ENCODE data around the gene CEP112. TPM values are rescaled to one million over a fixed set of nuclear protein-coding genes. Genes with fewer than 3 reads are reported as not detected.

CEP112 gene
- total and polyA plus RNA-seq, 10 of the 15 experiments (the other 5 are each of a cell fraction or from before 2014, with no cell fraction given), result 0.11 to 3.8 (median 0.32) TPM; not detected in 1

DNA sequence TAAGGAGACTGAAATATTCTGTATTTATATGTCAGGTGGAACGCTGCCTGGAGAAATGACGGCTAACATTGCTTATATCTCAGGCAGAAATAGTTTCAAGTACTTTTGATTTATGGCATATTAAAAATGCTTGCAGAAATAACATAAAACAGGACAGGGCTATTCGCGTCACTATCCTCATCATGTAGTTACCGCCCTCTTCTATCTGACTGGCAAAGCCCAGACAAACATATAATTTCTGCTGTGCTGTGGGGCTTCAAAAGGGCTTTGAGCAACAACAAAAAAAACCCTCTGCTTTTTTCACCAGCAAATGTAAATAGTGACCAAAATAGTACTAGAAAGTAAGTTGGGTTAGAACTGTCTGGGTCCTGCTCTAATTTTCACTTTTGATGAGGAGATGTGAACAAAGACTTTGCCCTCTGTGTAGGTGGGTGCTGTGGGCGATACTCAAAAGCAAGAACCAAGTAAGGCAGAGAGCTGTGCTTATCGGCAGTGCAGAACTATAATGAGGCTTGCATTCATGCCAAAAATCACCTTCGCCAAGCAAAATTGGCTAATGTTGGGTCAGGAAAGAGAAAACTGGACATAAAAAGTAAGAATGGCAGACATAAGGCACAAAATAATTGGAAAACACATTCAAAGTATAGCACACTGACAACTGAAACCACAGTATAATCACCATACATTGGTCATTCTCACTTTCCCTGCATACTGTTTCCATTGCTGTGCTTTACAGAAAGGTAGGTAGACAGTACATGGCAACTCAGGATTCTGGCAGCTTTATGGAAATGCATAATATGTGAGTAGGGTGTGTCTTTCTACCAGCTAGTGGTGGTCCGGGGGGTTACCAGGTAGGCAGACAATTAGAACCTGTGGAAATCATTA is 479.3 kb downstream of the CEP112 start (continued):
- TF ChIP-seq NR2C1 (IDR thresholded peaks at IDR 0.05) (no peak), PRDM15 (CRISPR knock-in tag; IDR thresholded peaks at IDR 0.05) (no peak), SREBF1 (IDR thresholded peaks at IDR 0.05; ENCODE audit: low read length) (no peak), MEF2B (IDR thresholded peaks at IDR 0.05; ENCODE audit: partially characterized antibody, poor library complexity, severe bottlenecking) (peak; percentile 87), SPI1 (IDR thresholded peaks at IDR 0.05; ENCODE audit: borderline replicate concordance, insufficient read depth, low read depth, low read length) (no peak), ASH2L (IDR thresholded peaks at IDR 0.05; ENCODE audit: borderline replicate concordance, low read depth) (no peak), ZSCAN29 (IDR thresholded peaks at IDR 0.05) (0 out of 2 replicates have a peak, but pooled peaks have one; percentile 51), BHLHE40 (IDR thresholded peaks at IDR 0.05; ENCODE audit: borderline replicate concordance in 1 of 2, low read depth in 2 of 2, low read length in 1 of 2) (0 out of 4 replicates have a peak, but pooled peaks of 1 of the 2 experiments have one; percentile 12), MYB (IDR thresholded peaks at IDR 0.05; ENCODE audit: borderline replicate concordance, low read depth, low read length) (no peak), RB1 (IDR thresholded peaks at IDR 0.05; ENCODE audit: borderline replicate concordance) (no peak), CREB1 (IDR thresholded peaks at IDR 0.05; ENCODE audit: low read depth) (no peak), MTA2 (IDR thresholded peaks at IDR 0.05; ENCODE audit: low read depth) (peak; percentile 93), DPF2 (IDR thresholded peaks at IDR 0.05) (peak; percentile 88), JUND (IDR thresholded peaks at IDR 0.05; ENCODE audit: low read depth, low read length) (no peak), ATF3 (IDR thresholded peaks at IDR 0.05; ENCODE audit: borderline replicate concordance, extremely low read depth, low read depth, low read length) (no peak), GATAD2B (conservative IDR thresholded peaks at IDR 0.05; ENCODE audit: low read depth) (peak; percentile 72; the same call in 1 of the 2 replicates)
- TF ChIP-seq, protein P1, sequence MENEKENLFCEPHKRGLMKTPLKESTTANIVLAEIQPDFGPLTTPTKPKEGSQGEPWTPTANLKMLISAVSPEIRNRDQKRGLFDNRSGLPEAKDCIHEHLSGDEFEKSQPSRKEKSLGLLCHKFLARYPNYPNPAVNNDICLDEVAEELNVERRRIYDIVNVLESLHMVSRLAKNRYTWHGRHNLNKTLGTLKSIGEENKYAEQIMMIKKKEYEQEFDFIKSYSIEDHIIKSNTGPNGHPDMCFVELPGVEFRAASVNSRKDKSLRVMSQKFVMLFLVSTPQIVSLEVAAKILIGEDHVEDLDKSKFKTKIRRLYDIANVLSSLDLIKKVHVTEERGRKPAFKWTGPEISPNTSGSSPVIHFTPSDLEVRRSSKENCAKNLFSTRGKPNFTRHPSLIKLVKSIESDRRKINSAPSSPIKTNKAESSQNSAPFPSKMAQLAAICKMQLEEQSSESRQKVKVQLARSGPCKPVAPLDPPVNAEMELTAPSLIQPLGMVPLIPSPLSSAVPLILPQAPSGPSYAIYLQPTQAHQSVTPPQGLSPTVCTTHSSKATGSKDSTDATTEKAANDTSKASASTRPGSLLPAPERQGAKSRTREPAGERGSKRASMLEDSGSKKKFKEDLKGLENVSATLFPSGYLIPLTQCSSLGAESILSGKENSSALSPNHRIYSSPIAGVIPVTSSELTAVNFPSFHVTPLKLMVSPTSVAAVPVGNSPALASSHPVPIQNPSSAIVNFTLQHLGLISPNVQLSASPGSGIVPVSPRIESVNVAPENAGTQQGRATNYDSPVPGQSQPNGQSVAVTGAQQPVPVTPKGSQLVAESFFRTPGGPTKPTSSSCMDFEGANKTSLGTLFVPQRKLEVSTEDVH (IDR thresholded peaks at IDR 0.05; ENCODE audit: low read depth, partially characterized antibody), result no peak
- TF ChIP-seq, protein P2, sequence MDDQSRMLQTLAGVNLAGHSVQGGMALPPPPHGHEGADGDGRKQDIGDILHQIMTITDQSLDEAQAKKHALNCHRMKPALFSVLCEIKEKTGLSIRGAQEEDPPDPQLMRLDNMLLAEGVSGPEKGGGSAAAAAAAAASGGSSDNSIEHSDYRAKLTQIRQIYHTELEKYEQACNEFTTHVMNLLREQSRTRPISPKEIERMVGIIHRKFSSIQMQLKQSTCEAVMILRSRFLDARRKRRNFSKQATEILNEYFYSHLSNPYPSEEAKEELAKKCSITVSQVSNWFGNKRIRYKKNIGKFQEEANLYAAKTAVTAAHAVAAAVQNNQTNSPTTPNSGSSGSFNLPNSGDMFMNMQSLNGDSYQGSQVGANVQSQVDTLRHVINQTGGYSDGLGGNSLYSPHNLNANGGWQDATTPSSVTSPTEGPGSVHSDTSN (IDR thresholded peaks at IDR 0.05; ENCODE audit: insufficient replicate concordance, low read depth, low read length), result no peak

Data from GM12878 (cell line).